GM12878 (cell line): ENCODE results near the gene ABHD2.

Source experiments
- BMI1 ChIP-seq: fragments of 450-650 bp; IDR thresholded peaks from 2 replicates; pipeline ENCODE4 v1.6.1; 2016; ENCODE audit warnings: mild to moderate bottlenecking, moderate library complexity, borderline replicate concordance
- CHD2 ChIP-seq: IDR thresholded peaks from 2 replicates; pipeline ENCODE4 v1.6.1; 2011; ENCODE audit warnings: low read depth, low read length, improper control_type of control experiment, borderline replicate concordance
- FOS ChIP-seq: IDR thresholded peaks from 3 replicates; pipeline ENCODE4 v1.6.1; 2011; ENCODE audit warnings: borderline replicate concordance; ENCODE audit not compliant: insufficient read length; ENCODE audit errors: extremely low read depth
- POLR2AphosphoS5 ChIP-seq: IDR thresholded peaks from 2 replicates; pipeline ENCODE4 v1.6.1; 2011; ENCODE audit warnings: mild to moderate bottlenecking, low read length, inconsistent platforms
- TAF1 ChIP-seq: IDR thresholded peaks from 2 replicates; pipeline ENCODE4 v1.6.1; 2011; ENCODE audit warnings: mild to moderate bottlenecking, low read depth, low read length, borderline replicate concordance
- YY1 ChIP-seq: IDR thresholded peaks from 2 replicates; pipeline ENCODE4 v1.6.1; 2011; ENCODE audit warnings: low read depth, mild to moderate bottlenecking, low read length
- ZBTB11 ChIP-seq: fragments of 450-650 bp; formaldehyde crosslinking; IDR thresholded peaks from 2 replicates; pipeline ENCODE4 v1.5.0; 2022; ENCODE audit warnings: mild to moderate bottlenecking, missing genetic modification characterization
- TF ChIP-seq, protein P1 (sequence below), 3 experiments: IDR thresholded peaks in 2 of 3; conservative IDR thresholded peaks in 1 of 3; 2 replicates each; pipeline ENCODE4 v1.5.1; 2011; ENCODE audit warnings: low read depth in 3 of 3, low read length in 3 of 3, mild to moderate bottlenecking in 3 of 3, control low read depth in 2 of 3, moderate library complexity in 2 of 3, inconsistent platforms in 1 of 3, mixed read lengths in 1 of 3; ENCODE audit not compliant: control insufficient read depth in 2 of 3, insufficient read depth in 1 of 3; ENCODE audit errors: extremely low read depth in 1 of 3

DNA sequence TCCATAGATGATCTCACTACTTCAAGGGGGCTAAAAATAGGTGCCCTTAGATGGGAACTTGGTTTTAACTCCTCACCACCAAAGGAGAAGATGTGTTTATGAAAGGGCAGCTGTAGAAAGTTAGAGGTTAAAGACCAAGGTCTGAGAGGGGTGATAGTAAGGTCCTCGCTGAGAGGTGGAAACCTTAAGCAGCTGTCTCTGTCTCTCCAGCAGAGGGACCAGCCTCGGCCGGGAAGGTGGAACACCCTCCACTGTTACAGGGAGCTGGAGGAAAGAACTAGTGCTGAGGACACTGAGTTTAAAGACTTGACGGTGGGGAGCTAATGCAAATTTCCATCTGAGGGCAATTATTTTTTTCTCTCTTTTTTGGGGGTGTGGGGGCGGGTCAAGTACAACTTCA, 142.0 kb downstream of the ABHD2 start:
- TF ChIP-seq, protein P1, sequence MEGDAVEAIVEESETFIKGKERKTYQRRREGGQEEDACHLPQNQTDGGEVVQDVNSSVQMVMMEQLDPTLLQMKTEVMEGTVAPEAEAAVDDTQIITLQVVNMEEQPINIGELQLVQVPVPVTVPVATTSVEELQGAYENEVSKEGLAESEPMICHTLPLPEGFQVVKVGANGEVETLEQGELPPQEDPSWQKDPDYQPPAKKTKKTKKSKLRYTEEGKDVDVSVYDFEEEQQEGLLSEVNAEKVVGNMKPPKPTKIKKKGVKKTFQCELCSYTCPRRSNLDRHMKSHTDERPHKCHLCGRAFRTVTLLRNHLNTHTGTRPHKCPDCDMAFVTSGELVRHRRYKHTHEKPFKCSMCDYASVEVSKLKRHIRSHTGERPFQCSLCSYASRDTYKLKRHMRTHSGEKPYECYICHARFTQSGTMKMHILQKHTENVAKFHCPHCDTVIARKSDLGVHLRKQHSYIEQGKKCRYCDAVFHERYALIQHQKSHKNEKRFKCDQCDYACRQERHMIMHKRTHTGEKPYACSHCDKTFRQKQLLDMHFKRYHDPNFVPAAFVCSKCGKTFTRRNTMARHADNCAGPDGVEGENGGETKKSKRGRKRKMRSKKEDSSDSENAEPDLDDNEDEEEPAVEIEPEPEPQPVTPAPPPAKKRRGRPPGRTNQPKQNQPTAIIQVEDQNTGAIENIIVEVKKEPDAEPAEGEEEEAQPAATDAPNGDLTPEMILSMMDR (IDR thresholded peaks at IDR 0.05 in 2 of 3, conservative IDR thresholded peaks at IDR 0.05 in 1 of 3; ENCODE audit: control insufficient read depth in 2 of 3, extremely low read depth in 1 of 3, insufficient read depth in 1 of 3, low read depth in 3 of 3, low read length in 3 of 3), result no peak
- no peak for TF ChIP-seq ZBTB11 (CRISPR knock-in tag)
- no peak for TF ChIP-seq TAF1
- no peak for TF ChIP-seq POLR2AphosphoS5
- no peak for TF ChIP-seq FOS
- TF ChIP-seq BMI1, result no peak
- no peak for TF ChIP-seq YY1
- TF ChIP-seq CHD2, result no peak
